ENCODE results near the gene TAAR9.

- TF ChIP-seq CTCF (IDR thresholded peaks at IDR 0.05) (no peak), POLR2A (IDR thresholded peaks at IDR 0.05) (no peak)
These were observed 10.8 kb downstream of the TAAR9 start for GRCh38 chr6:132548746-132549463.

All from Peyer's patch (tissue), 4 donors.